Measurements from ENCODE around the gene ZNRF1.

The ZNRF1 gene

GRCh38 chr16:75114179-75114945 lies 115.5 kb downstream of the ZNRF1 start:
- TF ChIP-seq POLR2AphosphoS5 (IDR thresholded peaks at IDR 0.05; ENCODE audit: low read depth, low read length) (no peak), SIN3A (IDR thresholded peaks at IDR 0.05; ENCODE audit: borderline replicate concordance, insufficient read depth, low read length) (no peak), TAF1 (IDR thresholded peaks at IDR 0.05; ENCODE audit: borderline replicate concordance, insufficient read depth, low read length) (no peak), FOXP2 (optimal IDR thresholded peaks at IDR 0.05; ENCODE audit: borderline replicate concordance, extremely low read depth, extremely low read length, insufficient read depth) (no peak)
- TF ChIP-seq, protein P1, sequence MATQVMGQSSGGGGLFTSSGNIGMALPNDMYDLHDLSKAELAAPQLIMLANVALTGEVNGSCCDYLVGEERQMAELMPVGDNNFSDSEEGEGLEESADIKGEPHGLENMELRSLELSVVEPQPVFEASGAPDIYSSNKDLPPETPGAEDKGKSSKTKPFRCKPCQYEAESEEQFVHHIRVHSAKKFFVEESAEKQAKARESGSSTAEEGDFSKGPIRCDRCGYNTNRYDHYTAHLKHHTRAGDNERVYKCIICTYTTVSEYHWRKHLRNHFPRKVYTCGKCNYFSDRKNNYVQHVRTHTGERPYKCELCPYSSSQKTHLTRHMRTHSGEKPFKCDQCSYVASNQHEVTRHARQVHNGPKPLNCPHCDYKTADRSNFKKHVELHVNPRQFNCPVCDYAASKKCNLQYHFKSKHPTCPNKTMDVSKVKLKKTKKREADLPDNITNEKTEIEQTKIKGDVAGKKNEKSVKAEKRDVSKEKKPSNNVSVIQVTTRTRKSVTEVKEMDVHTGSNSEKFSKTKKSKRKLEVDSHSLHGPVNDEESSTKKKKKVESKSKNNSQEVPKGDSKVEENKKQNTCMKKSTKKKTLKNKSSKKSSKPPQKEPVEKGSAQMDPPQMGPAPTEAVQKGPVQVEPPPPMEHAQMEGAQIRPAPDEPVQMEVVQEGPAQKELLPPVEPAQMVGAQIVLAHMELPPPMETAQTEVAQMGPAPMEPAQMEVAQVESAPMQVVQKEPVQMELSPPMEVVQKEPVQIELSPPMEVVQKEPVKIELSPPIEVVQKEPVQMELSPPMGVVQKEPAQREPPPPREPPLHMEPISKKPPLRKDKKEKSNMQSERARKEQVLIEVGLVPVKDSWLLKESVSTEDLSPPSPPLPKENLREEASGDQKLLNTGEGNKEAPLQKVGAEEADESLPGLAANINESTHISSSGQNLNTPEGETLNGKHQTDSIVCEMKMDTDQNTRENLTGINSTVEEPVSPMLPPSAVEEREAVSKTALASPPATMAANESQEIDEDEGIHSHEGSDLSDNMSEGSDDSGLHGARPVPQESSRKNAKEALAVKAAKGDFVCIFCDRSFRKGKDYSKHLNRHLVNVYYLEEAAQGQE (IDR thresholded peaks at IDR 0.05; ENCODE audit: insufficient read depth in 1 of 2, low read depth in 2 of 2, low read length in 2 of 2), result no peak

- TF ChIP-seq, protein P1 (IDR thresholded peaks at IDR 0.05; ENCODE audit: insufficient read depth in 1 of 2, low read depth in 2 of 2, low read length in 2 of 2), result no peak
- TF ChIP-seq FOXP2 (optimal IDR thresholded peaks at IDR 0.05; ENCODE audit: borderline replicate concordance, extremely low read depth, extremely low read length, insufficient read depth) (no peak), POLR2AphosphoS5 (IDR thresholded peaks at IDR 0.05; ENCODE audit: low read depth, low read length) (no peak), SIN3A (IDR thresholded peaks at IDR 0.05; ENCODE audit: borderline replicate concordance, insufficient read depth, low read length) (no peak), TAF1 (IDR thresholded peaks at IDR 0.05; ENCODE audit: borderline replicate concordance, insufficient read depth, low read length) (no peak)
Measured at GRCh38 chr16:75114946-75115825, 116.4 kb downstream of the ZNRF1 start.

DNA sequence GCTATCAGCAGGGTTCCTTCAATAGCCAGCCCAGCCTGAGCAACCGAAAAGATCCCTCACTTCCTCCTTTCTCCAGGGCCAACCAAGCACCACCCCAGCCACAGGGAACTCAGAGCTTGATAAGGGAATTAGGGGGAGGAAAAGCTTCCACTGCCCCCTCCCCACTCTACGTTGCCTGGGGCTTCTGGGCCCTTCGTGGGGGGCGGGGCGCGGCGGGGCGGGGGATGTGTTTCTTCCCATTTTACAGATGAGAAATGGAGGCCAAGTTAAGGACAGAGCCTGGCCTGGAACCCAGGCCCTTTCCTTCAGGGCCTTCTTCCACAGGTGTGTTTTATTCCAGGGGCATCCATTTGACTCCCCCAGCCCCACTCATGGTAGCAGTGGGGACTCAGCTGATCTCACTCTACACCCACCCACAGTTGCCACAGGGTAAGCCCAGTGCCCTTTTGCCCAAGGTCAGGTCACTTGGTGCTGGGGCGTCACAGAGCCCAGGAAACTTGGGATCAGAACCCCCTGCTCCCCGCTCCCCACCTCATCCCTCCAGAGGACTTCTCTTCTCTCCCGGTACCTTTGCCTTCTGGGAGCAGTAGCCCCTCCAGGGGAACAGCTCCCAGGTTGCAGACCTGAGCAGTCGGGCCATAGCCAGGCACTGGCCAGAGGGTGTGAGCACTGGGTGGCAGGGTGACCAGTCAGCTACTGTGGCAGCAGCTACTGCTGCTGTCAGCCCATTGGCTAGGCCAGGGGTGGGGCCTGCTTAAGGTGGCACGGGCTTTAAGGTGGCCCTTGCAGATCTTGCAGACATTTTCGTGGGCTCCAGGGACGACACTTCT lies 117.5 kb downstream of the ZNRF1 start, which contains the start of gene LDHD:
Gene LDHD (minus strand): TSS at position 700 of the 830 bp plus-strand sequence. CDS start 60 bp downstream, at position 640.
- TF ChIP-seq FOXP2 (optimal IDR thresholded peaks at IDR 0.05; ENCODE audit: borderline replicate concordance, extremely low read depth, extremely low read length, insufficient read depth), result no peak
- no peak for TF ChIP-seq SIN3A (IDR thresholded peaks at IDR 0.05; ENCODE audit: borderline replicate concordance, insufficient read depth, low read length)
- no peak for TF ChIP-seq POLR2AphosphoS5 (IDR thresholded peaks at IDR 0.05; ENCODE audit: low read depth, low read length)
- TF ChIP-seq, protein P1 (IDR thresholded peaks at IDR 0.05; ENCODE audit: insufficient read depth in 1 of 2, low read depth in 2 of 2, low read length in 2 of 2), result no peak
- no peak for TF ChIP-seq TAF1 (IDR thresholded peaks at IDR 0.05; ENCODE audit: borderline replicate concordance, insufficient read depth, low read length)

DNA sequence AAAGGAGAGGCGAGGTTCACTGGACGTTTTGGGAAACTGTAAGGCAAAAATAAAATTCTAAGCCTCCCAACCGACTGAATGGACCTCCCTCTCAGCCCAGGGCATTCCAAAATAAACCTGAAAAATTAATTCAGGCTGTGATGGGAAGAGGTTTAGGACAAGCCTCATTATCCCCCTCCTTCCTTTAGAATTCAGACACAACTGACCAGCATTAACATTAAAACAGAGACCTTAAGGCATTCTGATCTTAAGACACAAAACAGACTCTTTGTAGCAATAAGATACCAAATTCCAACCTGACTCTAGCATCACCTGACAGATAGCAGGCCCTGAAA lies 118.1 kb downstream of the ZNRF1 start:
- TF ChIP-seq, protein P1 (IDR thresholded peaks at IDR 0.05; ENCODE audit: insufficient read depth in 1 of 2, low read depth in 2 of 2, low read length in 2 of 2), result no peak
- TF ChIP-seq SIN3A (IDR thresholded peaks at IDR 0.05; ENCODE audit: borderline replicate concordance, insufficient read depth, low read length) (no peak), FOXP2 (optimal IDR thresholded peaks at IDR 0.05; ENCODE audit: borderline replicate concordance, extremely low read depth, extremely low read length, insufficient read depth) (no peak), TAF1 (IDR thresholded peaks at IDR 0.05; ENCODE audit: borderline replicate concordance, insufficient read depth, low read length) (no peak), POLR2AphosphoS5 (IDR thresholded peaks at IDR 0.05; ENCODE audit: low read depth, low read length) (no peak)

All from PFSK-1 (cell line).